Measurements from ENCODE around the gene FKBP8.
A peak's percentile ranks its signal among the peaks of the same experiment; 100 is the strongest.

Gene FKBP8

GRCh38 chr19:18568367-18568766, 25.0 kb upstream of the FKBP8 start:
- no peak overlapping the region for H3K27ac ChIP-seq (ENCODE audit: low read depth, low read length)
- peaks cover 16% of the 10 kb centered on the region for H3K79me2 ChIP-seq (ENCODE audit: control insufficient read depth, insufficient read depth, low read length)
- H3K23ac ChIP-seq (ENCODE audit: low read length): no peak overlapping the region
- no peak overlapping the region for H3K4ac ChIP-seq (ENCODE audit: low read depth, low read length)
- H4K8ac ChIP-seq (ENCODE audit: low read depth, low read length): no peak overlapping the region
- no peak for DNase-seq
- H2BK15ac ChIP-seq (replicated peaks; ENCODE audit: low read depth): no peak overlapping the region
- H3K18ac ChIP-seq (ENCODE audit: low read length): no peak overlapping the region
- H3K56ac ChIP-seq (ENCODE audit: low read length): no peak overlapping the region
- peaks cover 15% of the 10 kb centered on the region for H3K36me3 ChIP-seq (ENCODE audit: control insufficient read depth, insufficient read depth, low read length)
- H3K4me1 ChIP-seq (ENCODE audit: control insufficient read depth, low read depth, low read length): peaks cover 4% of the 10 kb centered on the region
- H3K27me3 ChIP-seq (ENCODE audit: insufficient read depth, low read length, poor library complexity): no peaks in the 10 kb centered on the region
- WGBS (ENCODE audit: extremely low coverage, insufficient coverage, low lambda C conversion rate): no CpG with 5 or more reads among the region's 15 CpGs
- no peak overlapping the region for H2AK5ac ChIP-seq (ENCODE audit: low read length)
- no peak overlapping the region for H3K9ac ChIP-seq (ENCODE audit: low read length)
- H2BK120ac ChIP-seq (ENCODE audit: low read depth, low read length): no peak overlapping the region
- no peak overlapping the region for H3K4me2 ChIP-seq (ENCODE audit: low read length)
- no peak overlapping the region for H4K5ac ChIP-seq (ENCODE audit: low read length)
- peaks cover 8% of the 10 kb centered on the region for H3K79me1 ChIP-seq (ENCODE audit: low read length)
- H2BK5ac ChIP-seq (ENCODE audit: low read length): no peak overlapping the region
- no peak overlapping the region for H3K4me3 ChIP-seq (ENCODE audit: low read length)

GRCh38 chr19:18566953-18567352, 23.6 kb upstream of the FKBP8 start:
- Histone ChIP-seq H3K4me2 (ENCODE audit: low read length) (no peak overlapping the region), H3K4ac (ENCODE audit: low read depth, low read length) (no peak overlapping the region), H3K36me3 (ENCODE audit: control insufficient read depth, insufficient read depth, low read length) (peaks cover 12% of the 10 kb centered on the region), H3K4me1 (ENCODE audit: control insufficient read depth, low read depth, low read length) (no peaks in the 10 kb centered on the region), H3K56ac (ENCODE audit: low read length) (no peak overlapping the region), H3K23ac (ENCODE audit: low read length) (no peak overlapping the region), H4K5ac (ENCODE audit: low read length) (no peak overlapping the region), H3K27ac (ENCODE audit: low read depth, low read length) (no peak overlapping the region), H3K27me3 (ENCODE audit: insufficient read depth, low read length, poor library complexity) (no peaks in the 10 kb centered on the region), H3K4me3 (ENCODE audit: low read length) (no peak overlapping the region), H2AK5ac (ENCODE audit: low read length) (no peak overlapping the region), H4K8ac (ENCODE audit: low read depth, low read length) (no peak overlapping the region), H3K18ac (ENCODE audit: low read length) (no peak overlapping the region), H3K79me2 (ENCODE audit: control insufficient read depth, insufficient read depth, low read length) (peaks cover 2% of the 10 kb centered on the region), H2BK15ac (replicated peaks; ENCODE audit: low read depth) (no peak overlapping the region), H3K9ac (ENCODE audit: low read length) (no peak overlapping the region), H2BK5ac (ENCODE audit: low read length) (no peak overlapping the region), H2BK120ac (ENCODE audit: low read depth, low read length) (no peak overlapping the region), H3K79me1 (ENCODE audit: low read length) (no peaks in the 10 kb centered on the region)
- no CpG with 5 or more reads among the region's 8 CpGs for WGBS (ENCODE audit: extremely low coverage, insufficient coverage, low lambda C conversion rate)
- DNase-seq: no peak

GRCh38 chr19:18562086-18562485, 18.7 kb upstream of the FKBP8 start:
- H3K4me3 ChIP-seq (ENCODE audit: low read length): no peak overlapping the region
- no CpG with 5 or more reads among the region's 14 CpGs for WGBS (ENCODE audit: extremely low coverage, insufficient coverage, low lambda C conversion rate)
- no peak overlapping the region for H3K23ac ChIP-seq (ENCODE audit: low read length)
- H3K4ac ChIP-seq (ENCODE audit: low read depth, low read length): no peak overlapping the region
- H3K36me3 ChIP-seq (ENCODE audit: control insufficient read depth, insufficient read depth, low read length): peaks cover 7% of the 10 kb centered on the region
- peaks cover 16% of the 10 kb centered on the region for H3K79me2 ChIP-seq (ENCODE audit: control insufficient read depth, insufficient read depth, low read length)
- H3K18ac ChIP-seq (ENCODE audit: low read length): no peak overlapping the region
- H3K27ac ChIP-seq (ENCODE audit: low read depth, low read length): no peak overlapping the region
- DNase-seq: no peak
- no peaks in the 10 kb centered on the region for H3K27me3 ChIP-seq (ENCODE audit: insufficient read depth, low read length, poor library complexity)
- no peak overlapping the region for H3K56ac ChIP-seq (ENCODE audit: low read length)
- H4K8ac ChIP-seq (ENCODE audit: low read depth, low read length): no peak overlapping the region
- H4K5ac ChIP-seq (ENCODE audit: low read length): no peak overlapping the region
- peaks cover 12% of the 10 kb centered on the region for H3K79me1 ChIP-seq (ENCODE audit: low read length)
- H3K9ac ChIP-seq (ENCODE audit: low read length): no peak overlapping the region
- no peak overlapping the region for H3K4me2 ChIP-seq (ENCODE audit: low read length)
- H2AK5ac ChIP-seq (ENCODE audit: low read length): no peak overlapping the region
- no peak overlapping the region for H2BK5ac ChIP-seq (ENCODE audit: low read length)
- no peak overlapping the region for H2BK120ac ChIP-seq (ENCODE audit: low read depth, low read length)
- H3K4me1 ChIP-seq (ENCODE audit: control insufficient read depth, low read depth, low read length): peaks cover 1% of the 10 kb centered on the region
- no peak overlapping the region for H2BK15ac ChIP-seq (replicated peaks; ENCODE audit: low read depth)

GRCh38 chr19:18559685-18560084, 16.3 kb upstream of the FKBP8 start:
- no peak overlapping the region for H3K4ac ChIP-seq (ENCODE audit: low read depth, low read length)
- H2AK5ac ChIP-seq (ENCODE audit: low read length): no peak overlapping the region
- H3K4me1 ChIP-seq (ENCODE audit: control insufficient read depth, low read depth, low read length): peaks cover 1% of the 10 kb centered on the region
- H2BK5ac ChIP-seq (ENCODE audit: low read length): no peak overlapping the region
- H3K4me2 ChIP-seq (ENCODE audit: low read length): no peak overlapping the region
- H3K79me1 ChIP-seq (ENCODE audit: low read length): peaks cover 12% of the 10 kb centered on the region
- no peak for DNase-seq
- H3K79me2 ChIP-seq (ENCODE audit: control insufficient read depth, insufficient read depth, low read length): peaks cover 16% of the 10 kb centered on the region
- H3K27ac ChIP-seq (ENCODE audit: low read depth, low read length): no peak overlapping the region
- no peak overlapping the region for H3K23ac ChIP-seq (ENCODE audit: low read length)
- H3K18ac ChIP-seq (ENCODE audit: low read length): no peak overlapping the region
- no peak overlapping the region for H4K8ac ChIP-seq (ENCODE audit: low read depth, low read length)
- H2BK120ac ChIP-seq (ENCODE audit: low read depth, low read length): no peak overlapping the region
- H3K9ac ChIP-seq (ENCODE audit: low read length): no peak overlapping the region
- H2BK15ac ChIP-seq (replicated peaks; ENCODE audit: low read depth): no peak overlapping the region
- H3K4me3 ChIP-seq (ENCODE audit: low read length): no peak overlapping the region
- no peaks in the 10 kb centered on the region for H3K27me3 ChIP-seq (ENCODE audit: insufficient read depth, low read length, poor library complexity)
- H3K36me3 ChIP-seq (ENCODE audit: control insufficient read depth, insufficient read depth, low read length): peaks cover 4% of the 10 kb centered on the region
- no peak overlapping the region for H3K56ac ChIP-seq (ENCODE audit: low read length)
- no CpG with 5 or more reads among the region's 5 CpGs for WGBS (ENCODE audit: extremely low coverage, insufficient coverage, low lambda C conversion rate)
- H4K5ac ChIP-seq (ENCODE audit: low read length): no peak overlapping the region

GRCh38 chr19:18558604-18559003, 15.2 kb upstream of the FKBP8 start:
- H2BK15ac ChIP-seq (replicated peaks; ENCODE audit: low read depth): no peak overlapping the region
- H3K79me1 ChIP-seq (ENCODE audit: low read length): peaks cover 12% of the 10 kb centered on the region
- DNase-seq: no peak
- WGBS (ENCODE audit: extremely low coverage, insufficient coverage, low lambda C conversion rate): no CpG with 5 or more reads among the region's 3 CpGs
- H3K4me2 ChIP-seq (ENCODE audit: low read length): peak overlapping the region; percentile 40
- H3K4me3 ChIP-seq (ENCODE audit: low read length): peak overlapping the region; percentile 87
- peaks cover 1% of the 10 kb centered on the region for H3K4me1 ChIP-seq (ENCODE audit: control insufficient read depth, low read depth, low read length)
- H3K18ac ChIP-seq (ENCODE audit: low read length): no peak overlapping the region
- no peak overlapping the region for H3K4ac ChIP-seq (ENCODE audit: low read depth, low read length)
- peaks cover 16% of the 10 kb centered on the region for H3K79me2 ChIP-seq (ENCODE audit: control insufficient read depth, insufficient read depth, low read length)
- peak overlapping the region; percentile 72 for H3K9ac ChIP-seq (ENCODE audit: low read length)
- no peaks in the 10 kb centered on the region for H3K27me3 ChIP-seq (ENCODE audit: insufficient read depth, low read length, poor library complexity)
- H2BK5ac ChIP-seq (ENCODE audit: low read length): no peak overlapping the region
- H2BK120ac ChIP-seq (ENCODE audit: low read depth, low read length): no peak overlapping the region
- H2AK5ac ChIP-seq (ENCODE audit: low read length): peak overlapping the region; percentile 14
- peaks cover 2% of the 10 kb centered on the region for H3K36me3 ChIP-seq (ENCODE audit: control insufficient read depth, insufficient read depth, low read length)
- H3K27ac ChIP-seq (ENCODE audit: low read depth, low read length): no peak overlapping the region
- H3K23ac ChIP-seq (ENCODE audit: low read length): no peak overlapping the region
- H4K8ac ChIP-seq (ENCODE audit: low read depth, low read length): no peak overlapping the region
- no peak overlapping the region for H4K5ac ChIP-seq (ENCODE audit: low read length)
- peak overlapping the region; percentile 82 for H3K56ac ChIP-seq (ENCODE audit: low read length)

GRCh38 chr19:18558202-18558555, 14.8 kb upstream of the FKBP8 start:
- Histone ChIP-seq H3K27ac (ENCODE audit: low read depth, low read length) (no peak overlapping the region), H3K79me2 (ENCODE audit: control insufficient read depth, insufficient read depth, low read length) (peaks cover 16% of the 10 kb centered on the region), H2BK120ac (ENCODE audit: low read depth, low read length) (no peak overlapping the region), H3K4me2 (ENCODE audit: low read length) (peak overlapping the region; percentile 40), H3K9ac (ENCODE audit: low read length) (peak overlapping the region; percentile 72), H3K4me3 (ENCODE audit: low read length) (peak overlapping the region; percentile 87), H4K5ac (ENCODE audit: low read length) (no peak overlapping the region), H4K8ac (ENCODE audit: low read depth, low read length) (no peak overlapping the region), H3K4me1 (ENCODE audit: control insufficient read depth, low read depth, low read length) (peaks cover 1% of the 10 kb centered on the region), H2BK5ac (ENCODE audit: low read length) (no peak overlapping the region), H2AK5ac (ENCODE audit: low read length) (no peak overlapping the region), H3K36me3 (ENCODE audit: control insufficient read depth, insufficient read depth, low read length) (peaks cover 2% of the 10 kb centered on the region), H3K18ac (ENCODE audit: low read length) (peak overlapping the region; percentile 72), H3K27me3 (ENCODE audit: insufficient read depth, low read length, poor library complexity) (no peaks in the 10 kb centered on the region), H3K4ac (ENCODE audit: low read depth, low read length) (peak overlapping the region; percentile 88), H3K56ac (ENCODE audit: low read length) (peak overlapping the region; percentile 82), H2BK15ac (replicated peaks; ENCODE audit: low read depth) (no peak overlapping the region), H3K79me1 (ENCODE audit: low read length) (peaks cover 12% of the 10 kb centered on the region), H3K23ac (ENCODE audit: low read length) (no peak overlapping the region)
- no CpG with 5 or more reads among the region's 11 CpGs for WGBS (ENCODE audit: extremely low coverage, insufficient coverage, low lambda C conversion rate)
- no peak for DNase-seq

Data from mesendoderm (in vitro differentiated cells).